HepG2 (cell line): ENCODE data around the gene COPS3. TPM values are rescaled to one million over a fixed set of nuclear protein-coding genes. Genes with fewer than 3 reads are reported as not detected.

Source experiments
- ADNP ChIP-seq: sonication (generic); formaldehyde crosslinking; IDR thresholded peaks from 2 replicates; pipeline ENCODE4 v1.4.0; 2020; ENCODE audit warnings: missing genetic modification reagents
- DRAP1 ChIP-seq: IDR thresholded peaks from 2 replicates; pipeline ENCODE4 v1.6.1; 2016; ENCODE audit warnings: missing genetic modification reagents, missing compliant biosample characterization
- GATA4 ChIP-seq: sonication (generic); IDR thresholded peaks from 2 replicates; pipeline ENCODE4 v1.6.1; 2016; ENCODE audit warnings: antibody characterized with exemption, low read depth, borderline replicate concordance
- HDAC6 ChIP-seq: fragments of 200-600 bp; sonication (generic); IDR thresholded peaks from 2 replicates; pipeline ENCODE4 v1.7.0; 2017; ENCODE audit warnings: mild to moderate bottlenecking, antibody characterized with exemption, low read length, low read depth
- HIC2 ChIP-seq: sonication (generic); formaldehyde crosslinking; IDR thresholded peaks from 2 replicates; pipeline ENCODE4 v1.9.0; 2022; ENCODE audit warnings: low read depth, missing genetic modification reagents
- HMGXB4 ChIP-seq, 2 experiments: sonication (generic) in 1 of 2; formaldehyde crosslinking in 1 of 2; IDR thresholded peaks; 2 replicates each; pipeline versions ENCODE4 v1.4.0 to v1.6.1; 2018 to 2020; ENCODE audit warnings: missing genetic modification reagents in 2 of 2, borderline replicate concordance in 1 of 2, low read depth in 1 of 2, mild to moderate bottlenecking in 1 of 2, missing biosample characterization in 1 of 2
- HNRNPL ChIP-seq: fragments of 200-400 bp; formaldehyde crosslinking; IDR thresholded peaks from 2 replicates; pipeline ENCODE4 v1.6.1; 2017; ENCODE audit warnings: mild to moderate bottlenecking, low read depth, low read length
- MAX ChIP-seq: IDR thresholded peaks from 2 replicates; pipeline ENCODE4 v1.6.1; 2012; ENCODE audit warnings: inconsistent platforms
- MLLT10 ChIP-seq: sonication (generic); formaldehyde crosslinking; IDR thresholded peaks from 2 replicates; pipeline ENCODE4 v1.4.0; 2020; ENCODE audit warnings: missing genetic modification reagents
- PHF21A ChIP-seq: sonication (generic); formaldehyde crosslinking; IDR thresholded peaks from 2 replicates; pipeline ENCODE4 v1.5.0; 2020; ENCODE audit warnings: mild to moderate bottlenecking, missing genetic modification reagents
- POLR2A ChIP-seq, 2 experiments: IDR thresholded peaks; 2 replicates each; pipeline ENCODE4 v1.6.1; 2011; ENCODE audit warnings: low read depth in 2 of 2, low read length in 2 of 2, mild to moderate bottlenecking in 1 of 2, moderate library complexity in 1 of 2; ENCODE audit not compliant: insufficient read depth in 1 of 2
- POLR2G ChIP-seq: fragments of 200-400 bp; formaldehyde crosslinking; IDR thresholded peaks from 2 replicates; pipeline ENCODE4 v1.6.1; 2018; ENCODE audit warnings: mild to moderate bottlenecking, low read depth, low read length, moderate library complexity
- RBFOX2 ChIP-seq: fragments of 200-400 bp; formaldehyde crosslinking; IDR thresholded peaks from 2 replicates; pipeline ENCODE4 v1.6.1; 2017; ENCODE audit warnings: low read depth, mild to moderate bottlenecking, low read length
- RFXAP ChIP-seq: sonication (generic); formaldehyde crosslinking; IDR thresholded peaks from 2 replicates; pipeline ENCODE4 v1.4.0; 2020; ENCODE audit warnings: missing genetic modification reagents, borderline replicate concordance
- SP4 ChIP-seq: sonication (generic); formaldehyde crosslinking; IDR thresholded peaks from 2 replicates; pipeline ENCODE4 v1.8.1; 2023; ENCODE audit warnings: mild to moderate bottlenecking, missing genetic modification reagents
- SRY ChIP-seq: sonication (generic); formaldehyde crosslinking; IDR thresholded peaks from 2 replicates; pipeline ENCODE4 v1.8.0; 2022; ENCODE audit warnings: mild to moderate bottlenecking, missing genetic modification reagents
- TBP ChIP-seq: sonication (generic); formaldehyde crosslinking; IDR thresholded peaks from 2 replicates; pipeline ENCODE4 v1.5.0; 2020; ENCODE audit warnings: missing genetic modification reagents
- U2AF1 ChIP-seq: fragments of 200-400 bp; formaldehyde crosslinking; optimal IDR thresholded peaks from 2 replicates; pipeline ENCODE3; 2017; ENCODE audit warnings: mild to moderate bottlenecking, low read depth, low read length
- WIZ ChIP-seq: sonication (generic); formaldehyde crosslinking; IDR thresholded peaks from 2 replicates; pipeline ENCODE4 v1.5.1; 2020; ENCODE audit warnings: mild to moderate bottlenecking, missing genetic modification reagents
- ZFX ChIP-seq: sonication (generic); formaldehyde crosslinking; IDR thresholded peaks from 2 replicates; pipeline ENCODE4 v1.4.0; 2020; ENCODE audit warnings: mild to moderate bottlenecking, low read depth, missing genetic modification reagents, moderate library complexity
- ZNF232 ChIP-seq: sonication (generic); formaldehyde crosslinking; IDR thresholded peaks from 2 replicates; pipeline ENCODE4 v1.4.0; 2020; ENCODE audit warnings: missing genetic modification reagents, borderline replicate concordance
- ZNF337 ChIP-seq: sonication (generic); formaldehyde crosslinking; IDR thresholded peaks from 2 replicates; pipeline ENCODE4 v1.5.1; 2020; ENCODE audit warnings: missing genetic modification reagents, low read depth, mild to moderate bottlenecking, borderline replicate concordance
- ZNF34 ChIP-seq: sonication (generic); formaldehyde crosslinking; IDR thresholded peaks from 2 replicates; pipeline ENCODE4 v1.4.0; 2020; ENCODE audit warnings: mild to moderate bottlenecking, missing genetic modification reagents, borderline replicate concordance
- ZNF607 ChIP-seq: sonication (generic); formaldehyde crosslinking; IDR thresholded peaks from 2 replicates; pipeline ENCODE4 v1.5.1; 2020; ENCODE audit warnings: missing genetic modification reagents, mild to moderate bottlenecking, borderline replicate concordance
- ZNF713 ChIP-seq: sonication (generic); formaldehyde crosslinking; IDR thresholded peaks from 2 replicates; pipeline ENCODE4 v1.4.0; 2020; ENCODE audit warnings: mild to moderate bottlenecking, missing genetic modification reagents
- ZNF784 ChIP-seq: sonication (generic); formaldehyde crosslinking; IDR thresholded peaks from 2 replicates; pipeline ENCODE4 v1.5.1; 2020; ENCODE audit warnings: missing genetic modification reagents, mild to moderate bottlenecking, borderline replicate concordance
- polyA plus RNA-seq, 8 experiments: library from polyadenylated mRNA; depleted of rRNA in 3 of 8; stranded (reverse) in 7 of 8; unstranded in 1 of 8; fragments of >200 nt; fragmentation: Illumina TruSeq in 4 of 8; extraction: Trizol in 4 of 8; gene quantifications; 2 replicates each; pipeline versions ENCODE4 v1.2.1 to v1.2.3, GENCODE V29; 2011 to 2016; ENCODE audit warnings: low read depth in 4 of 8, missing spikeins in 1 of 8, mixed read lengths in 1 of 8; ENCODE audit not compliant: insufficient read depth in 1 of 8
- total RNA-seq, 5 experiments: library from RNA; depleted of rRNA; stranded (reverse); fragments of >200 nt; fragmentation: Illumina TruSeq; extraction: Trizol; gene quantifications; 2 replicates each; pipeline ENCODE4 v1.2.3, GENCODE V29; 2016; ENCODE audit warnings: low read depth in 1 of 5

The COPS3 gene
- total and polyA plus RNA-seq, 2 of the 13 experiments (the other 11 are each of a cell fraction or from before 2014, with no cell fraction given), result 46.3 to 103 TPM

GRCh38 chr17:17303010-17303846 is 22.2 kb upstream of the COPS3 start, which contains the start of gene NT5M (continued):
- TF ChIP-seq POLR2A (IDR thresholded peaks at IDR 0.05; ENCODE audit: insufficient read depth in 1 of 2, low read depth in 2 of 2, low read length in 2 of 2), result peak in 1 of 2 experiments; percentile 70; a peak in 2 of 4 replicates
- TF ChIP-seq RFXAP, result no peak
- no peak for TF ChIP-seq U2AF1
- peak; percentile 68 for TF ChIP-seq RBFOX2
- no peak for TF ChIP-seq TBP (CRISPR knock-in tag)
- no peak for TF ChIP-seq ZNF34 (CRISPR knock-in tag)
- peak; percentile 27; the same call in 1 of the 2 replicates for TF ChIP-seq DRAP1 (CRISPR knock-in tag)
- TF ChIP-seq PHF21A (CRISPR knock-in tag), result 0 out of 2 replicates have a peak, but pooled peaks have one; percentile 36
- no peak for TF ChIP-seq HDAC6
- TF ChIP-seq MLLT10 (CRISPR knock-in tag), result no peak
- no peak for TF ChIP-seq ZNF713 (CRISPR knock-in tag)
- peak; percentile 66; the same call in 1 of the 2 replicates for TF ChIP-seq SP4 (CRISPR knock-in tag)
- no peak for TF ChIP-seq WIZ (CRISPR knock-in tag)
- TF ChIP-seq ZNF232 (CRISPR knock-in tag), result no peak
- TF ChIP-seq GATA4, result no peak
- peak; percentile 70; the same call in 1 of the 2 replicates for TF ChIP-seq ZNF784
- peak; percentile 49; the same call in 1 of the 2 replicates for TF ChIP-seq SRY (CRISPR knock-in tag)
- peak; percentile 67 for TF ChIP-seq ZFX
- TF ChIP-seq ZNF607, result no peak
- TF ChIP-seq MAX, result peak; percentile 86
- TF ChIP-seq HIC2, result no peak
- TF ChIP-seq HMGXB4 (CRISPR knock-in tag; IDR thresholded peaks at IDR 0.05; ENCODE audit: borderline replicate concordance in 1 of 2, low read depth in 1 of 2), result peak in 1 of 2 experiments; percentile 19; a peak in 1 of 4 replicates
- TF ChIP-seq HNRNPL, result no peak
- TF ChIP-seq ADNP, result no peak
- TF ChIP-seq POLR2G, result peak; percentile 67
- no peak for TF ChIP-seq ZNF337
